GM18909 (cell line): ENCODE data around the gene OPALIN.

Experiments
- ATAC-seq: cut with Tn5 transposase; IDR thresholded peaks from one replicate; pipeline ENCODE4 v1.9.1; 2021; ENCODE audit warnings: mild to moderate bottlenecking; ENCODE audit not compliant: unreplicated experiment, poor library complexity

Gene OPALIN

GRCh38 chr10:96341219-96342182, 17.3 kb downstream of the OPALIN start:
- ATAC-seq, result no peak

- ATAC-seq, result no peak
Observed at GRCh38 chr10:96339956-96340904, 18.6 kb downstream of the OPALIN start.

GRCh38 chr10:96339383-96339782, 19.4 kb downstream of the OPALIN start:
- no peak for ATAC-seq

- ATAC-seq, result no peak
Observed at GRCh38 chr10:96338279-96338925, 20.4 kb downstream of the OPALIN start.

- ATAC-seq, result no peak
Observed at GRCh38 chr10:96337106-96337505, 21.7 kb downstream of the OPALIN start.

- no peak for ATAC-seq
Observed at GRCh38 chr10:96334616-96335526, 23.9 kb downstream of the OPALIN start.

- ATAC-seq, result no peak
Observed at GRCh38 chr10:96333101-96333500, 25.7 kb downstream of the OPALIN start.

- ATAC-seq, result no peak
Observed at GRCh38 chr10:96327462-96327861, 31.3 kb downstream of the OPALIN start.

- ATAC-seq, result peak; percentile 94
Observed at GRCh38 chr10:96325719-96326373, 33.0 kb downstream of the OPALIN start.

- no peak for ATAC-seq
Observed at GRCh38 chr10:96324447-96324846, 34.4 kb downstream of the OPALIN start.

GRCh38 chr10:96322275-96322674, 36.5 kb downstream of the OPALIN start:
- ATAC-seq, result no peak

- no peak for ATAC-seq
Observed at GRCh38 chr10:96321822-96322221, 37.0 kb downstream of the OPALIN start.

GRCh38 chr10:96319754-96320474, 38.9 kb downstream of the OPALIN start:
- no peak for ATAC-seq

- ATAC-seq, result no peak
Observed at GRCh38 chr10:96317067-96317833, 41.6 kb downstream of the OPALIN start.

GRCh38 chr10:96313344-96313743, 45.5 kb downstream of the OPALIN start:
- no peak for ATAC-seq

GRCh38 chr10:96311180-96311715, 47.6 kb downstream of the OPALIN start:
- no peak for ATAC-seq

- ATAC-seq, result no peak
Observed at GRCh38 chr10:96310321-96310669, 48.5 kb downstream of the OPALIN start.
